ENCODE results near the gene MCM8.

GRCh38 chr20:5979801-5980200 is 29.3 kb downstream of the MCM8 start:
- TF ChIP-seq, protein P1, sequence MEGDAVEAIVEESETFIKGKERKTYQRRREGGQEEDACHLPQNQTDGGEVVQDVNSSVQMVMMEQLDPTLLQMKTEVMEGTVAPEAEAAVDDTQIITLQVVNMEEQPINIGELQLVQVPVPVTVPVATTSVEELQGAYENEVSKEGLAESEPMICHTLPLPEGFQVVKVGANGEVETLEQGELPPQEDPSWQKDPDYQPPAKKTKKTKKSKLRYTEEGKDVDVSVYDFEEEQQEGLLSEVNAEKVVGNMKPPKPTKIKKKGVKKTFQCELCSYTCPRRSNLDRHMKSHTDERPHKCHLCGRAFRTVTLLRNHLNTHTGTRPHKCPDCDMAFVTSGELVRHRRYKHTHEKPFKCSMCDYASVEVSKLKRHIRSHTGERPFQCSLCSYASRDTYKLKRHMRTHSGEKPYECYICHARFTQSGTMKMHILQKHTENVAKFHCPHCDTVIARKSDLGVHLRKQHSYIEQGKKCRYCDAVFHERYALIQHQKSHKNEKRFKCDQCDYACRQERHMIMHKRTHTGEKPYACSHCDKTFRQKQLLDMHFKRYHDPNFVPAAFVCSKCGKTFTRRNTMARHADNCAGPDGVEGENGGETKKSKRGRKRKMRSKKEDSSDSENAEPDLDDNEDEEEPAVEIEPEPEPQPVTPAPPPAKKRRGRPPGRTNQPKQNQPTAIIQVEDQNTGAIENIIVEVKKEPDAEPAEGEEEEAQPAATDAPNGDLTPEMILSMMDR (conservative IDR thresholded peaks at IDR 0.05; ENCODE audit: low read depth, low read length), result no peak
- TF ChIP-seq EZH2 (IDR thresholded peaks at IDR 0.05; ENCODE audit: low read length, unreplicated experiment), result no peak

All from PC-3 (cell line).